H9 (cell line): ENCODE data around the gene MFGE8. TPM values are rescaled to one million over a fixed set of nuclear protein-coding genes. Genes with fewer than 3 reads are reported as not detected.

Experiments used
- DNase-seq: peaks from one replicate; pipeline ENCODE4 v3.0.0-alpha.2; 2017
- H2AFZ ChIP-seq: one replicate; pipeline ENCODE4 v1.6.1; 2013; ENCODE audit warnings: mild to moderate bottlenecking, low read length, control low read depth, moderate library complexity
- H2AK5ac ChIP-seq: 2 replicates; pipeline ENCODE4 v1.6.1; 2013; ENCODE audit warnings: low read length, control low read depth, mixed read lengths; ENCODE audit not compliant: insufficient read length
- H2BK120ac ChIP-seq: one replicate; pipeline ENCODE4 v1.6.1; 2013; ENCODE audit warnings: low read depth, mild to moderate bottlenecking, low read length, control low read depth, inconsistent platforms; ENCODE audit not compliant: poor library complexity, severe bottlenecking
- H2BK12ac ChIP-seq: 2 replicates; pipeline ENCODE4 v1.6.1; 2013; ENCODE audit warnings: low read length, control low read depth, mixed read lengths, low read depth; ENCODE audit not compliant: insufficient read length
- H2BK15ac ChIP-seq: 2 replicates; pipeline ENCODE4 v1.6.1; 2013; ENCODE audit warnings: low read depth, low read length, control low read depth
- H2BK20ac ChIP-seq: one replicate; pipeline ENCODE4 v1.6.1; 2013; ENCODE audit warnings: low read depth, mild to moderate bottlenecking, low read length, control low read depth, inconsistent platforms; ENCODE audit not compliant: poor library complexity, severe bottlenecking
- H2BK5ac ChIP-seq: 2 replicates; pipeline ENCODE4 v1.6.1; 2013; ENCODE audit warnings: low read length, control low read depth, mixed read lengths; ENCODE audit not compliant: insufficient read length
- H3K14ac ChIP-seq: 2 replicates; pipeline ENCODE4 v1.6.1; 2013; ENCODE audit warnings: low read length, control low read depth; ENCODE audit not compliant: insufficient read depth
- H3K18ac ChIP-seq: 2 replicates; pipeline ENCODE4 v1.6.1; 2013; ENCODE audit warnings: low read depth, mild to moderate bottlenecking, mixed read lengths, low read length, control low read depth; ENCODE audit not compliant: insufficient read length
- H3K23ac ChIP-seq: 2 replicates; pipeline ENCODE4 v1.6.1; 2013; ENCODE audit warnings: low read length, control low read depth, mixed read lengths, low read depth; ENCODE audit not compliant: insufficient read length
- H3K23me2 ChIP-seq: 2 replicates; pipeline ENCODE4 v1.6.1; 2013; ENCODE audit warnings: low read depth, mild to moderate bottlenecking, mixed read lengths, low read length, control low read depth; ENCODE audit not compliant: insufficient read length, poor library complexity, severe bottlenecking
- H3K27ac ChIP-seq: 2 replicates; pipeline ENCODE4 v1.5.1; 2013; ENCODE audit warnings: low read length, control low read depth, mixed read lengths, low read depth; ENCODE audit not compliant: insufficient read length
- H3K27me3 ChIP-seq: 2 replicates; pipeline ENCODE4 v1.6.1; 2013; ENCODE audit warnings: low read length, control low read depth, inconsistent platforms; ENCODE audit not compliant: insufficient read depth
- H3K4ac ChIP-seq: 2 replicates; pipeline ENCODE4 v1.6.1; 2013; ENCODE audit warnings: low read depth, mild to moderate bottlenecking, control low read depth, inconsistent platforms, low read length, moderate library complexity
- H3K4me1 ChIP-seq: 2 replicates; pipeline ENCODE4 v1.6.1; 2013; ENCODE audit warnings: low read length, control low read depth, inconsistent platforms; ENCODE audit not compliant: insufficient read depth
- H3K4me2 ChIP-seq: 2 replicates; pipeline ENCODE4 v1.6.1; 2013; ENCODE audit warnings: low read length, control low read depth, mixed read lengths; ENCODE audit not compliant: insufficient read length, insufficient read depth
- H3K56ac ChIP-seq: 2 replicates; pipeline ENCODE4 v1.6.1; 2013; ENCODE audit warnings: low read depth, mild to moderate bottlenecking, mixed read lengths, low read length, control low read depth; ENCODE audit not compliant: insufficient read length
- H3K79me1 ChIP-seq: 2 replicates; pipeline ENCODE4 v1.6.1; 2013; ENCODE audit warnings: low read depth, mild to moderate bottlenecking, moderate library complexity, low read length, control low read depth, inconsistent platforms; ENCODE audit not compliant: insufficient read depth, poor library complexity, severe bottlenecking
- H3K79me2 ChIP-seq: 2 replicates; pipeline ENCODE4 v1.6.1; 2013; ENCODE audit warnings: low read length, control low read depth, inconsistent platforms; ENCODE audit not compliant: insufficient read depth
- H3K9ac ChIP-seq: 2 replicates; pipeline ENCODE4 v1.6.1; 2013; ENCODE audit warnings: low read length, control low read depth, mixed read lengths; ENCODE audit not compliant: insufficient read length; ENCODE audit errors: extremely low read depth
- H3K9me3 ChIP-seq: one replicate; pipeline ENCODE4 v1.6.1; 2013; ENCODE audit warnings: low read depth, low read length, inconsistent platforms; ENCODE audit not compliant: control insufficient read depth
- H3T11ph ChIP-seq: one replicate; pipeline ENCODE4 v1.6.1; 2013; ENCODE audit warnings: mild to moderate bottlenecking, low read length, control low read depth, inconsistent platforms
- H4K20me1 ChIP-seq: one replicate; pipeline ENCODE4 v1.6.1; 2013; ENCODE audit not compliant: control insufficient read depth, insufficient read length, insufficient read depth
- H4K5ac ChIP-seq: 2 replicates; pipeline ENCODE4 v1.6.1; 2013; ENCODE audit warnings: low read depth, mild to moderate bottlenecking, mixed read lengths, low read length, control low read depth; ENCODE audit not compliant: insufficient read length
- H4K8ac ChIP-seq: replicated peaks from 2 replicates; pipeline ENCODE4 v1.6.1; 2013; ENCODE audit warnings: low read length, control low read depth, mixed read lengths, low read depth; ENCODE audit not compliant: insufficient read length
- H4K91ac ChIP-seq: 2 replicates; pipeline ENCODE4 v1.6.1; 2013; ENCODE audit warnings: low read depth, mild to moderate bottlenecking, moderate library complexity, mixed read lengths, low read length, control low read depth; ENCODE audit not compliant: insufficient read length
- H3K27ac Mint-ChIP-seq, 3 experiments: 2 replicates in 2 of 3; 3 replicates in 1 of 3; pipeline ENCODE4 v1.8.0; 2020 to 2021; ENCODE audit warnings: mixed read lengths in 3 of 3, mild to moderate bottlenecking in 1 of 3, moderate library complexity in 1 of 3
- H3K27me3 Mint-ChIP-seq: 2 replicates; pipeline ENCODE4 v1.8.0; 2021; ENCODE audit warnings: low read depth, mild to moderate bottlenecking, moderate library complexity, mixed read lengths
- H3K36me3 Mint-ChIP-seq, 3 experiments: 2 replicates in 2 of 3; 3 replicates in 1 of 3; pipeline ENCODE4 v1.8.0; 2020 to 2021; ENCODE audit warnings: low read depth in 3 of 3, mixed read lengths in 3 of 3; ENCODE audit not compliant: insufficient read depth in 1 of 3
- H3K4me1 Mint-ChIP-seq, 2 experiments: 2 replicates each; pipeline ENCODE4 v1.8.0; 2020; ENCODE audit warnings: mixed read lengths in 2 of 2
- H3K4me3 Mint-ChIP-seq, 2 experiments: 2 replicates in 1 of 2; 3 replicates in 1 of 2; pipeline ENCODE4 v1.8.0; 2020 to 2021; ENCODE audit warnings: mild to moderate bottlenecking in 2 of 2, mixed read lengths in 2 of 2, moderate library complexity in 1 of 2
- H3K9me3 Mint-ChIP-seq, 2 experiments: 2 replicates in 1 of 2; 3 replicates in 1 of 2; pipeline ENCODE4 v1.8.0; 2020; ENCODE audit warnings: mild to moderate bottlenecking in 2 of 2, mixed read lengths in 2 of 2, moderate library complexity in 1 of 2
- CTCF ChIP-seq: fragments of 200-600 bp; sonication (generic); conservative IDR thresholded peaks from 3 replicates; pipeline ENCODE4 v1.8.0; 2021; ENCODE audit warnings: antibody characterized with exemption, mild to moderate bottlenecking
- WGBS: extraction: QIAGEN DNeasy Blood & Tissue Kit; methylation state at CpG from one replicate; pipeline ENCODE4 v1.1.7; 2013; ENCODE audit warnings: missing lambda C conversion rate, low lambda C conversion rate, mixed read lengths; ENCODE audit not compliant: insufficient read length; ENCODE audit errors: extremely low coverage; 5-methylcytosine and 5-hydroxymethylcytosine counted together
- total RNA-seq: library from RNA; stranded (reverse); gene quantifications from 2 replicates; pipeline ENCODE4 v1.2.1, GENCODE V29; 2021

The MFGE8 gene
- total RNA-seq, 1 experiment from 2014 or later = 653 TPM

- DNase-seq = no peak
- H3K27me3 ChIP-seq = no peaks in the 10 kb centered on the region
- no peaks in the 10 kb centered on the region for H3K79me1 ChIP-seq
- H2BK15ac ChIP-seq = no peak overlapping the region
- H4K91ac ChIP-seq = no peak overlapping the region
- H3K9me3 ChIP-seq = no peaks in the 10 kb centered on the region
- no peak overlapping the region for H2BK12ac ChIP-seq
- H3K4me2 ChIP-seq = no peak overlapping the region
- no peak overlapping the region for H2BK120ac ChIP-seq
- peaks cover 12% of the 10 kb centered on the region for H3K4me1 ChIP-seq
- H3K27ac Mint-ChIP-seq = peak overlapping the region; percentile 23 to 96 (median 93); a peak in 4 of 7 replicates
- H3K27me3 Mint-ChIP-seq = peaks cover 9% of the 10 kb centered on the region
- no peaks in the 10 kb centered on the region for H3K79me2 ChIP-seq
- peaks cover 45 to 64% (median 62%) of the 10 kb centered on the region in 3 experiments for H3K36me3 Mint-ChIP-seq
- no peak overlapping the region for H3T11ph ChIP-seq
- H3K14ac ChIP-seq = no peak overlapping the region
- no peak overlapping the region for H3K18ac ChIP-seq
- no peak overlapping the region for H3K4ac ChIP-seq
- H3K56ac ChIP-seq = no peak overlapping the region
- no peak overlapping the region for H3K23ac ChIP-seq
- no CpG with 5 or more reads among the region's 15 CpGs for WGBS
- peaks cover 18% of the 10 kb centered on the region for H3K23me2 ChIP-seq
- H4K8ac ChIP-seq = no peak overlapping the region
- no peak overlapping the region for H4K5ac ChIP-seq
- H3K9ac ChIP-seq = no peak overlapping the region
- no peak overlapping the region for H2BK20ac ChIP-seq
- no peak overlapping the region for H2AK5ac ChIP-seq
- no peak overlapping the region for H2BK5ac ChIP-seq
- peaks cover 30 to 74% of the 10 kb centered on the region in 2 experiments for H3K4me1 Mint-ChIP-seq
- H3K4me3 Mint-ChIP-seq = no peak overlapping the region; a peak in 2 of 5 replicates
- H3K27ac ChIP-seq = no peak overlapping the region
- H2AFZ ChIP-seq = no peak overlapping the region
- no peaks in the 10 kb centered on the region for H3K9me3 Mint-ChIP-seq
- TF ChIP-seq CTCF = no peak
- no peaks in the 10 kb centered on the region for H4K20me1 ChIP-seq
Observed at GRCh38 chr15:88898736-88899135, 14.4 kb downstream of the MFGE8 start.
